HepG2 (cell line): Measurements from ENCODE around the gene CEP170. TPM values are rescaled to one million over a fixed set of nuclear protein-coding genes. Genes with fewer than 3 reads are reported as not detected.

Experiments
- ATAC-seq: fragments of 200-7000 bp; cut with Tn5 transposase; 3 replicates; pipeline ENCODE4 v1.9.1; 2020; ENCODE audit warnings: mild to moderate bottlenecking, moderate library complexity
- BruUV-seq: library from RNA; stranded (reverse); fragments of 400-500 nt; replicated peaks from 2 replicates; lab custom pipeline; 2021; lab: Mats Ljungman, UMichigan
- CTCF ChIA-PET: fragments of 300-600 bp; formaldehyde crosslinking; extraction: SDS; loops from one replicate; lab custom pipeline; 2021; ENCODE audit warnings: low total read pairs, inconsistent platforms, low intra/inter-chr PET ratio; lab: Yijun Ruan, JAX
- POLR2A ChIA-PET: fragments of 350-600 bp; sonication (Branson Sonifier 250); formaldehyde crosslinking; loops from one replicate; lab custom pipeline; 2020; ENCODE audit warnings: antibody characterized with exemption, inconsistent platforms; lab: Yijun Ruan, JAX
- DNase-seq: peaks from one replicate; pipeline ENCODE4 v3.0.0-alpha.2; 2015; ENCODE audit warnings: low spot score
- FAIRE-seq: peaks from 3 replicates; lab custom pipeline; 2011; peaks lifted over from hg19 to GRCh38; lab: Jason Lieb, UNC
- H2AFZ ChIP-seq: one replicate; pipeline ENCODE4 v1.6.1; 2011; ENCODE audit warnings: low read length, inconsistent platforms
- H3K27ac ChIP-seq: fragments of 300-600 bp; 3 replicates; pipeline ENCODE4 v1.8.0; 2011; ENCODE audit warnings: mixed run types, mild to moderate bottlenecking, mixed read lengths, low read length, inconsistent platforms; ENCODE audit not compliant: insufficient read depth; ENCODE audit errors: extremely low read length
- H3K27me3 ChIP-seq, 2 experiments: fragments of 200-600 bp in 1 of 2; 2 replicates in 1 of 2; 3 replicates in 1 of 2; pipeline versions ENCODE4 v1.6.0 to v1.8.0; 2011; ENCODE audit warnings: low read length in 2 of 2, mild to moderate bottlenecking in 2 of 2, moderate library complexity in 2 of 2, inconsistent platforms in 1 of 2; ENCODE audit not compliant: insufficient read depth in 2 of 2, control insufficient read depth in 1 of 2
- H3K36me3 ChIP-seq, 2 experiments: fragments of 200-600 bp in 1 of 2; replicated peaks in 1 of 2; 2 replicates in 1 of 2; 3 replicates in 1 of 2; pipeline versions ENCODE4 v1.5.1 to v1.8.0; 2011; ENCODE audit warnings: low read length in 2 of 2, inconsistent platforms in 1 of 2; ENCODE audit not compliant: insufficient read depth in 2 of 2, control insufficient read depth in 1 of 2
- H3K4me1 ChIP-seq: 2 replicates; pipeline ENCODE4 v1.5.1; 2012; ENCODE audit warnings: low read length, inconsistent platforms; ENCODE audit not compliant: insufficient read depth
- H3K4me2 ChIP-seq: 2 replicates; pipeline ENCODE4 v1.6.0; 2011; ENCODE audit warnings: low read depth, low read length, inconsistent platforms
- H3K4me3 ChIP-seq, 3 experiments: fragments of 200-600 bp in 1 of 3; sonication (generic), shearing (Covaris generic) in 1 of 3; replicated peaks in 1 of 3; 2 replicates each; pipeline ENCODE4 v1.5.1; 2011 to 2016; ENCODE audit warnings: low read length in 3 of 3, inconsistent platforms in 2 of 3, low read depth in 2 of 3, mild to moderate bottlenecking in 2 of 3, control low read depth in 1 of 3, mixed read lengths in 1 of 3; ENCODE audit not compliant: insufficient read depth in 1 of 3
- H3K79me2 ChIP-seq: one replicate; pipeline ENCODE4 v1.6.1; 2011; ENCODE audit warnings: low read length, inconsistent platforms; ENCODE audit not compliant: insufficient read depth
- H3K9ac ChIP-seq: 2 replicates; pipeline ENCODE4 v1.6.0; 2011; ENCODE audit warnings: mild to moderate bottlenecking, low read depth, low read length, inconsistent platforms; ENCODE audit not compliant: insufficient read depth
- H3K9me3 ChIP-seq: 2 replicates; pipeline ENCODE4 v1.5.1; 2012; ENCODE audit warnings: mild to moderate bottlenecking, low read length
- H4K20me1 ChIP-seq: 2 replicates; pipeline ENCODE4 v1.6.0; 2011; ENCODE audit warnings: inconsistent platforms, mild to moderate bottlenecking, low read length, moderate library complexity; ENCODE audit not compliant: insufficient read depth
- ATRX ChIP-seq: sonication (generic); formaldehyde crosslinking; IDR thresholded peaks from 2 replicates; pipeline ENCODE4 v1.4.0; 2020; ENCODE audit warnings: missing genetic modification reagents, borderline replicate concordance
- CEBPB ChIP-seq: IDR thresholded peaks from 2 replicates; pipeline ENCODE4 v1.6.1; 2011; ENCODE audit warnings: low read depth, low read length, improper control_type of control experiment, borderline replicate concordance
- ESRRA ChIP-seq: sonication (generic); formaldehyde crosslinking; IDR thresholded peaks from 2 replicates; pipeline ENCODE4 v1.5.1; 2020; ENCODE audit warnings: mild to moderate bottlenecking, low read depth, missing genetic modification reagents
- MIER3 ChIP-seq: IDR thresholded peaks from 2 replicates; pipeline ENCODE4 v1.6.1; 2016; ENCODE audit warnings: missing compliant biosample characterization, borderline replicate concordance
- NFE2 ChIP-seq: sonication (generic); formaldehyde crosslinking; IDR thresholded peaks from 2 replicates; pipeline ENCODE4 v1.4.0; 2020; ENCODE audit warnings: missing genetic modification reagents
- POGK ChIP-seq: sonication (generic); formaldehyde crosslinking; conservative IDR thresholded peaks from 2 replicates; pipeline ENCODE4 v1.8.0; 2022; ENCODE audit warnings: mild to moderate bottlenecking, moderate library complexity, missing genetic modification reagents
- SPEN ChIP-seq: sonication (generic); formaldehyde crosslinking; IDR thresholded peaks from 2 replicates; pipeline ENCODE4 v1.5.1; 2020; ENCODE audit warnings: low read depth, mild to moderate bottlenecking, missing genetic modification reagents
- TOE1 ChIP-seq: sonication (generic); formaldehyde crosslinking; IDR thresholded peaks from 2 replicates; pipeline ENCODE4 v1.4.0; 2020; ENCODE audit warnings: mild to moderate bottlenecking, missing genetic modification reagents
- U2AF1 ChIP-seq: fragments of 200-400 bp; formaldehyde crosslinking; optimal IDR thresholded peaks from 2 replicates; pipeline ENCODE3; 2017; ENCODE audit warnings: mild to moderate bottlenecking, low read depth, low read length
- ZBTB4 ChIP-seq: sonication (generic); formaldehyde crosslinking; IDR thresholded peaks from 2 replicates; pipeline ENCODE4 v1.4.0; 2020; ENCODE audit warnings: missing genetic modification reagents, mild to moderate bottlenecking, borderline replicate concordance
- ZNF225 ChIP-seq: sonication (generic); formaldehyde crosslinking; IDR thresholded peaks from 2 replicates; pipeline ENCODE4 v1.4.0; 2020; ENCODE audit warnings: mild to moderate bottlenecking, missing genetic modification reagents
- ZNF296 ChIP-seq: sonication (generic); formaldehyde crosslinking; conservative IDR thresholded peaks from 2 replicates; pipeline ENCODE4 v1.5.0; 2020; ENCODE audit warnings: mild to moderate bottlenecking, missing genetic modification reagents
- ZNF430 ChIP-seq: sonication (generic); formaldehyde crosslinking; IDR thresholded peaks from 2 replicates; pipeline ENCODE4 v1.9.0; 2021; ENCODE audit warnings: mild to moderate bottlenecking, missing genetic modification reagents
- ZNF639 ChIP-seq: conservative IDR thresholded peaks from 2 replicates; pipeline ENCODE4 v1.6.1; 2018; ENCODE audit warnings: missing genetic modification reagents
- ZNF776 ChIP-seq: sonication (generic); formaldehyde crosslinking; IDR thresholded peaks from 2 replicates; pipeline ENCODE4 v1.4.0; 2020; ENCODE audit warnings: mild to moderate bottlenecking, missing genetic modification reagents
- ZNF839 ChIP-seq: sonication (generic); formaldehyde crosslinking; IDR thresholded peaks from 2 replicates; pipeline ENCODE4 v1.4.0; 2020; ENCODE audit warnings: missing genetic modification reagents, mild to moderate bottlenecking, borderline replicate concordance
- WGBS: methylation state at CpG from one replicate; pipeline ENCODE4 v1.1.6; 2017; ENCODE audit warnings: low lambda C conversion rate; 5-methylcytosine and 5-hydroxymethylcytosine counted together
- in situ Hi-C: cut with HindIII; loops from 2 replicates; pipeline ENCODE4 v1.10.0; 2017; ENCODE audit warnings: low pct_unique_long_range_greater_than_20kb; ENCODE audit not compliant: extremely low pct_ligation_motif_present
- intact Hi-C: fragments of 100-400 bp; cut with micrococcal nuclease; formaldehyde crosslinking; loops from one replicate; pipeline ENCODE4 v1.10.0; 2022; ENCODE audit not compliant: unreplicated experiment
- polyA plus RNA-seq, 8 experiments: library from polyadenylated mRNA; depleted of rRNA in 3 of 8; stranded (reverse) in 7 of 8; unstranded in 1 of 8; fragments of >200 nt; fragmentation: Illumina TruSeq in 4 of 8; extraction: Trizol in 4 of 8; gene quantifications; 2 replicates each; pipeline versions ENCODE4 v1.2.1 to v1.2.3, GENCODE V29; 2011 to 2016; ENCODE audit warnings: low read depth in 4 of 8, missing spikeins in 1 of 8, mixed read lengths in 1 of 8; ENCODE audit not compliant: insufficient read depth in 1 of 8
- total RNA-seq, 5 experiments: library from RNA; depleted of rRNA; stranded (reverse); fragments of >200 nt; fragmentation: Illumina TruSeq; extraction: Trizol; gene quantifications; 2 replicates each; pipeline ENCODE4 v1.2.3, GENCODE V29; 2016; ENCODE audit warnings: low read depth in 1 of 5

The CEP170 gene
- total and polyA plus RNA-seq, 2 of the 13 experiments (the other 11 are each of a cell fraction or from before 2014, with no cell fraction given): 23.0 to 28.6 TPM

GRCh38 chr1:243217349-243217748 lies 37.7 kb downstream of the CEP170 start (continued):
- TF ChIP-seq ZNF225 (CRISPR knock-in tag) (no peak), POGK (CRISPR knock-in tag) (no peak), ZNF839 (CRISPR knock-in tag) (no peak), ATRX (CRISPR knock-in tag) (no peak), TOE1 (CRISPR knock-in tag) (no peak)

GRCh38 chr1:243216741-243217140 lies 38.3 kb downstream of the CEP170 start:
- ATAC-seq (no peak), DNase-seq (no peak), FAIRE-seq (no peak)
- Histone ChIP-seq H3K9ac (no peak overlapping the region), H3K27ac (no peak overlapping the region), H3K4me3 (no peak overlapping the region), H3K27me3 (no peaks in the 10 kb centered on the region; a peak in 1 of 5 replicates), H4K20me1 (no peaks in the 10 kb centered on the region; the same call in 1 of the 2 replicates), H3K4me1 (no peaks in the 10 kb centered on the region), H3K9me3 (no peaks in the 10 kb centered on the region), H2AFZ (no peak overlapping the region), H3K79me2 (no peaks in the 10 kb centered on the region), H3K4me2 (no peak overlapping the region), H3K36me3 (peaks cover 1 to 17% of the 10 kb centered on the region in 2 experiments; a peak in 4 of 5 replicates)
- intact Hi-C loops (no loop called here), in situ Hi-C loops (no loop called here)
- ChIA-PET POLR2A (no interaction called here), CTCF (no interaction called here)
- 98% methylated on average over 2 of the region's 2 CpGs for WGBS
- no TSS peak for BruUV-seq
- TF ChIP-seq ZNF639 (CRISPR knock-in tag) (no peak), ESRRA (CRISPR knock-in tag) (no peak), ZBTB4 (CRISPR knock-in tag) (no peak), SPEN (CRISPR knock-in tag) (no peak), U2AF1 (no peak), ZNF776 (no peak), MIER3 (CRISPR knock-in tag) (no peak), NFE2 (CRISPR knock-in tag) (no peak), ZNF430 (CRISPR knock-in tag) (no peak), CEBPB (no peak), ZNF296 (no peak)
